Parathyroid adenoma (tissue), 2 donors: Measurements from ENCODE around the gene SLC27A6.
A peak's percentile ranks its signal among the peaks of the same experiment; 100 is the strongest.

ENCODE experiments used
- H2AFZ ChIP-seq: fragments of 300-600 bp; sonication (generic); one replicate; pipeline ENCODE4 v1.7.0; 2017; ENCODE audit warnings: antibody characterized with exemption, mild to moderate bottlenecking
- H3K27ac ChIP-seq: fragments of 300-600 bp; sonication (generic); one replicate; pipeline ENCODE4 v1.7.0; 2017
- H3K27me3 ChIP-seq: fragments of 300-600 bp; sonication (generic); one replicate; pipeline ENCODE4 v1.7.0; 2017; ENCODE audit warnings: low read length; ENCODE audit not compliant: control insufficient read depth, insufficient read depth
- H3K36me3 ChIP-seq: fragments of 300-600 bp; sonication (generic); one replicate; pipeline ENCODE4 v1.7.0; 2017; ENCODE audit warnings: low read length; ENCODE audit not compliant: control insufficient read depth, insufficient read depth
- H3K4me1 ChIP-seq: fragments of 300-600 bp; sonication (generic); one replicate; pipeline ENCODE4 v1.7.0; 2017; ENCODE audit warnings: control low read depth
- H3K4me2 ChIP-seq: fragments of 300-600 bp; sonication (generic); one replicate; pipeline ENCODE4 v1.7.0; 2017; ENCODE audit warnings: low read length
- H3K4me3 ChIP-seq: fragments of 300-600 bp; sonication (generic); one replicate; pipeline ENCODE4 v1.7.0; 2017; ENCODE audit warnings: low read depth, low read length
- H3K79me2 ChIP-seq: fragments of 300-600 bp; sonication (generic); one replicate; pipeline ENCODE4 v1.7.0; 2017; ENCODE audit warnings: control low read depth
- H3K9ac ChIP-seq: fragments of 300-600 bp; sonication (generic); one replicate; pipeline ENCODE4 v1.7.0; 2017; ENCODE audit warnings: mild to moderate bottlenecking
- H3K9me3 ChIP-seq: fragments of 300-600 bp; sonication (generic); one replicate; pipeline ENCODE4 v1.7.0; 2017; ENCODE audit warnings: low read length; ENCODE audit not compliant: control insufficient read depth
- CTCF ChIP-seq: fragments of 300-600 bp; sonication (generic); IDR thresholded peaks from one replicate; pipeline ENCODE4 v1.7.0; 2017; ENCODE audit warnings: antibody characterized with exemption, mild to moderate bottlenecking
- donor health status: primary hyperparathyroidism.

SLC27A6 gene

GRCh38 chr5:128956164-128956563 lies 9.1 kb upstream of the SLC27A6 start:
- no peaks in the 10 kb centered on the region for H3K27me3 ChIP-seq
- no peak overlapping the region for H2AFZ ChIP-seq
- H3K4me1 ChIP-seq = no peaks in the 10 kb centered on the region
- no peak for TF ChIP-seq CTCF
- H3K9ac ChIP-seq = no peak overlapping the region
- H3K4me2 ChIP-seq = no peak overlapping the region
- no peak overlapping the region for H3K4me3 ChIP-seq
- H3K27ac ChIP-seq = no peak overlapping the region
- H3K79me2 ChIP-seq = no peaks in the 10 kb centered on the region
- H3K36me3 ChIP-seq = no peaks in the 10 kb centered on the region
- no peaks in the 10 kb centered on the region for H3K9me3 ChIP-seq

DNA sequence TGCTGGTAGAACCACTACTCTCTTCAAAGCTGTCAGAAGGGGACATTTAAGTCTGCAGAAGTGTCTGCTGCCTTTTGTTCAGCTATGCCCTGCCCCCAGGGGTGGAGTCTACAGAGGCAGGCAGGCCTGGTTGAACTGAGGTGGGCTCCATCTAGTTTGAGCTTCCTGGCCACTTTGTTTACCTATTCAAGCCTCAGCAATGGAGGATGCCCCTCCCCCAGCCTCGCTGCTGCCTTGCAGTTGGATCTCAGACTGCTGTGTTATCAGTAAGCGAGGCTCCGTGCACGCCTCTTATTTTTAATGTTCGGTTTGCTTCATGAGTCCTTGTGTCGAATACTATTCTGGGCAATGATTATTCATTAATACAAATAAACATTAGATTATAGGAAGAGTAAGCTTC lies 3.1 kb upstream of the SLC27A6 start:
- no peak overlapping the region for H3K27ac ChIP-seq
- H3K4me1 ChIP-seq = no peaks in the 10 kb centered on the region
- H3K9ac ChIP-seq = no peak overlapping the region
- no peaks in the 10 kb centered on the region for H3K36me3 ChIP-seq
- H3K27me3 ChIP-seq = no peaks in the 10 kb centered on the region
- TF ChIP-seq CTCF = no peak
- H3K9me3 ChIP-seq = no peaks in the 10 kb centered on the region
- H3K79me2 ChIP-seq = no peaks in the 10 kb centered on the region
- H3K4me2 ChIP-seq = no peak overlapping the region
- no peak overlapping the region for H3K4me3 ChIP-seq
- no peak overlapping the region for H2AFZ ChIP-seq

DNA sequence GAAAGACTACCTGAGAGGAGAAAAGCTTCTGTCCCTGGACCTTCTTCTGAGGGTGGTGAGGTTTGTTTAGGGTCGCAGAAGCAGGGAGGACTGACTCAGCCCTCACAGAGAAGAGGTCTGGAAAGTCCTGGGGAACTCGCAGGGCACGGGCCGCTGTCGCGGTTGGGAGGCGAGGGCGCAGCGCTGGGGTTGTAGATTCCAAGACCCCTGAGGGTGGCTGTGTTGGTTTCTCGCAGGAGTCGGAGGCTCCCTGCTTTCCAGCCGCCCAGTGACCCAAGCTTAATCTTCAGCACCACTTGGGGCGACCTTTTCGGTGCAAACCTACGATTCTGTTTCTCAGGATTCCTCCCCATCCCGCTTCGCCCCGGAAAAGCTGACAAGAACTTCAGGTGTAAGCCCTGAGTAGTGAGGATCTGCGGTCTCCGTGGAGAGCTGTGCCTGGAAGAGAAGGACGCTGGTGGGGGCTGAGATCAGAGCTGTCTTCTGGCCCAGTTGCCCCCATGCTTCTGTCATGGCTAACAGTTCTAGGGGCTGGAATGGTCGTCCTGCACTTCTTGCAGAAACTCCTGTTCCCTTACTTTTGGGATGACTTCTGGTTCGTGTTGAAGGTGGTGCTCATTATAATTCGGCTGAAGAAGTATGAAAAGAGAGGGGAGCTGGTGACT lies 482 bp downstream of the SLC27A6 start:
- H3K9ac ChIP-seq = no peak overlapping the region
- peak overlapping the region; percentile 59 for H3K4me2 ChIP-seq
- no peaks in the 10 kb centered on the region for H3K27me3 ChIP-seq
- H3K27ac ChIP-seq = no peak overlapping the region
- no peaks in the 10 kb centered on the region for H3K4me1 ChIP-seq
- H3K4me3 ChIP-seq = no peak overlapping the region
- TF ChIP-seq CTCF = no peak
- no peaks in the 10 kb centered on the region for H3K9me3 ChIP-seq
- H3K36me3 ChIP-seq = no peaks in the 10 kb centered on the region
- H3K79me2 ChIP-seq = no peaks in the 10 kb centered on the region
- H2AFZ ChIP-seq = no peak overlapping the region

GRCh38 chr5:128966375-128966774 lies 1.1 kb downstream of the SLC27A6 start:
- Histone ChIP-seq H3K4me3 (no peak overlapping the region), H3K79me2 (no peaks in the 10 kb centered on the region), H3K4me2 (no peak overlapping the region), H2AFZ (no peak overlapping the region), H3K27ac (no peak overlapping the region), H3K4me1 (no peaks in the 10 kb centered on the region), H3K9me3 (no peaks in the 10 kb centered on the region), H3K36me3 (no peaks in the 10 kb centered on the region), H3K27me3 (no peaks in the 10 kb centered on the region), H3K9ac (no peak overlapping the region)
- TF ChIP-seq CTCF = no peak

DNA sequence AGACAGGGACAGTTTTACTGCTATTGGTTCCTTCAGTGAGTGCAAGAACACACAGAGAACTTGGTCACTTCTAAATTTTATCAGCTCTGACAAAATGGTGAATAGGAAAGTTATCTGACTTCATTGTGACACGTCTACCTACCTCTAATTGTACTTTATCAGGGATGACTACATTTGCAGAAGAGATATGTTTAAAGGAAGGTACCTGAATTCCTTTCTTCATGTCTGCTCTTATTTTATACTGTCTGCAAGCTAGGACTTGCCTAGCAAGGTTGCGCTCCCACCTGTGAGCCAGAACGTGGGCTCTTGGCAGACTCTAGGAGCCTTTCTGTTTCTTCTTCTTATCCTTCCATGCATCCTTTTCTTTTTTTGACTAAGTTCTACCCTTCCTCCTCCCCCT lies 1.6 kb downstream of the SLC27A6 start:
- H3K4me3 ChIP-seq = no peak overlapping the region
- TF ChIP-seq CTCF = no peak
- H3K9ac ChIP-seq = no peak overlapping the region
- no peak overlapping the region for H3K4me2 ChIP-seq
- H3K79me2 ChIP-seq = no peaks in the 10 kb centered on the region
- H3K4me1 ChIP-seq = no peaks in the 10 kb centered on the region
- no peaks in the 10 kb centered on the region for H3K27me3 ChIP-seq
- H3K36me3 ChIP-seq = no peaks in the 10 kb centered on the region
- H3K9me3 ChIP-seq = no peaks in the 10 kb centered on the region
- no peak overlapping the region for H2AFZ ChIP-seq
- H3K27ac ChIP-seq = no peak overlapping the region
